ENCODE measurements around the gene MTCH2. TPM values are rescaled to one million over a fixed set of nuclear protein-coding genes. Genes with fewer than 3 reads are reported as not detected.
A peak's percentile ranks its signal among the peaks of the same experiment; 100 is the strongest.

Gene MTCH2
- polyA plus RNA-seq, 1 donor from 2014 or later = 123 TPM

DNA sequence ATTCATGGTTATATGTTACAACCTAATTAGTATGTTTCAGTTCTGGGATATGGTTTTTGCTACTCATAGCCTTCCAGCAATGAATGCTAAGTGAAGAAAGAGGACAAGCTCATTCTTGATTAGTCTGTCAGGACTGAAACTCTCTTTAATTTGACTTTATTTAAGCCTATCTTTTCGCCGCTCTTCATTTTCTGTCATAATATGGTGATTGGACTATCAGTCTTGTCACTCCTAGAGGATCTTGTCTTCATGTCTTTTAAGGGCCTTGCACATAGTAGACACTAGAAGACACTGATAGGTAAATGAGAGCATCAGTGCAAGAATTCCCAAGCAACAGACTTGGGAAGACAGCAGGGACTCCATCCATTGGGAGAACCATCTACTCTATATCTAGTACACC is 18.9 kb upstream of the MTCH2 start:
- H3F3A ChIP-seq (ENCODE audit: insufficient read depth, low read length, poor library complexity, severe bottlenecking) = no peaks in the 10 kb centered on the region
- no peak overlapping the region for H3K9ac ChIP-seq (ENCODE audit: low read length)
- H3K4me3 ChIP-seq (ENCODE audit: low read length) = no peak overlapping the region
- no peak overlapping the region for H2AFZ ChIP-seq (ENCODE audit: low read depth, low read length)
- H3K4me2 ChIP-seq (ENCODE audit: low read length) = no peak overlapping the region
- no peaks in the 10 kb centered on the region for H3K27me3 ChIP-seq (ENCODE audit: insufficient read depth, low read depth, low read length)
- TF ChIP-seq POLR2AphosphoS5 (IDR thresholded peaks at IDR 0.05) = peak; percentile 62
- peak; percentile 75 for TF ChIP-seq EP300 (conservative IDR thresholded peaks at IDR 0.05; ENCODE audit: poor library complexity, severe bottlenecking)
- TF ChIP-seq SMC3 (conservative IDR thresholded peaks at IDR 0.05; ENCODE audit: poor library complexity) = no peak
- no peak for TF ChIP-seq TAF1 (IDR thresholded peaks at IDR 0.05; ENCODE audit: low read depth)
- no peaks in the 10 kb centered on the region for H3K79me2 ChIP-seq (replicated peaks; ENCODE audit: insufficient read depth, low read length)
- H3K27ac ChIP-seq (ENCODE audit: low read length) = no peak overlapping the region
- H4K20me1 ChIP-seq (ENCODE audit: insufficient read depth) = no peaks in the 10 kb centered on the region
- H3K9me3 ChIP-seq (ENCODE audit: low read length) = no peaks in the 10 kb centered on the region
- H3K36me3 ChIP-seq (ENCODE audit: insufficient read depth, low read length) = no peaks in the 10 kb centered on the region
- no peaks in the 10 kb centered on the region for H3K9me2 ChIP-seq (ENCODE audit: insufficient read depth, low read length)

DNA sequence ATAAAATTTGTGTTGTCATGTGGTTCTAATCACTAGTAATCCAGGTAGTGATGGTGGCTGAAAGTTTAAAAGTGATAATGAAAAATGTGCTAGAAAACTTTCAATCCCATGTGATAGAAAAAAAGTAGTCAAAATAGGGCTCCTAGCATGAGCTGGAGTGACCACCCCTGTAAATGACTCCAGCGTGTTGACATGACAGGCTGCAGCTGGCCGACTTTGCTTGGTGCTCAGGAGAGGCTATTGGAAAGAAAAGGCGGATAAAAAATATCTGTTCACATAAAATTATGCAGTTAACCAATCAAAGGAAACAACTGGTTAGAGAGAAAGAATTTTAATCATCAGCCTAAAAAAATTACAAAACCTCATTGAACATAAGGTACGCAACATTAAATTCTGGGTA is 16.9 kb upstream of the MTCH2 start:
- Histone ChIP-seq H3K4me3 (ENCODE audit: low read length) (no peak overlapping the region), H3K79me2 (replicated peaks; ENCODE audit: insufficient read depth, low read length) (no peaks in the 10 kb centered on the region), H3K27me3 (ENCODE audit: insufficient read depth, low read depth, low read length) (no peaks in the 10 kb centered on the region), H3K36me3 (ENCODE audit: insufficient read depth, low read length) (no peaks in the 10 kb centered on the region), H2AFZ (ENCODE audit: low read depth, low read length) (no peak overlapping the region), H3K4me2 (ENCODE audit: low read length) (no peak overlapping the region), H3F3A (ENCODE audit: insufficient read depth, low read length, poor library complexity, severe bottlenecking) (no peaks in the 10 kb centered on the region), H3K9ac (ENCODE audit: low read length) (no peak overlapping the region), H3K9me2 (ENCODE audit: insufficient read depth, low read length) (no peaks in the 10 kb centered on the region), H4K20me1 (ENCODE audit: insufficient read depth) (no peaks in the 10 kb centered on the region), H3K9me3 (ENCODE audit: low read length) (no peaks in the 10 kb centered on the region), H3K27ac (ENCODE audit: low read length) (no peak overlapping the region)
- no peak for TF ChIP-seq POLR2AphosphoS5 (IDR thresholded peaks at IDR 0.05)
- TF ChIP-seq, protein P1, sequence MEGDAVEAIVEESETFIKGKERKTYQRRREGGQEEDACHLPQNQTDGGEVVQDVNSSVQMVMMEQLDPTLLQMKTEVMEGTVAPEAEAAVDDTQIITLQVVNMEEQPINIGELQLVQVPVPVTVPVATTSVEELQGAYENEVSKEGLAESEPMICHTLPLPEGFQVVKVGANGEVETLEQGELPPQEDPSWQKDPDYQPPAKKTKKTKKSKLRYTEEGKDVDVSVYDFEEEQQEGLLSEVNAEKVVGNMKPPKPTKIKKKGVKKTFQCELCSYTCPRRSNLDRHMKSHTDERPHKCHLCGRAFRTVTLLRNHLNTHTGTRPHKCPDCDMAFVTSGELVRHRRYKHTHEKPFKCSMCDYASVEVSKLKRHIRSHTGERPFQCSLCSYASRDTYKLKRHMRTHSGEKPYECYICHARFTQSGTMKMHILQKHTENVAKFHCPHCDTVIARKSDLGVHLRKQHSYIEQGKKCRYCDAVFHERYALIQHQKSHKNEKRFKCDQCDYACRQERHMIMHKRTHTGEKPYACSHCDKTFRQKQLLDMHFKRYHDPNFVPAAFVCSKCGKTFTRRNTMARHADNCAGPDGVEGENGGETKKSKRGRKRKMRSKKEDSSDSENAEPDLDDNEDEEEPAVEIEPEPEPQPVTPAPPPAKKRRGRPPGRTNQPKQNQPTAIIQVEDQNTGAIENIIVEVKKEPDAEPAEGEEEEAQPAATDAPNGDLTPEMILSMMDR (IDR thresholded peaks at IDR 0.05; ENCODE audit: poor library complexity, severe bottlenecking) = no peak
- TF ChIP-seq TAF1 (IDR thresholded peaks at IDR 0.05; ENCODE audit: low read depth) = no peak
- TF ChIP-seq, protein P2, sequence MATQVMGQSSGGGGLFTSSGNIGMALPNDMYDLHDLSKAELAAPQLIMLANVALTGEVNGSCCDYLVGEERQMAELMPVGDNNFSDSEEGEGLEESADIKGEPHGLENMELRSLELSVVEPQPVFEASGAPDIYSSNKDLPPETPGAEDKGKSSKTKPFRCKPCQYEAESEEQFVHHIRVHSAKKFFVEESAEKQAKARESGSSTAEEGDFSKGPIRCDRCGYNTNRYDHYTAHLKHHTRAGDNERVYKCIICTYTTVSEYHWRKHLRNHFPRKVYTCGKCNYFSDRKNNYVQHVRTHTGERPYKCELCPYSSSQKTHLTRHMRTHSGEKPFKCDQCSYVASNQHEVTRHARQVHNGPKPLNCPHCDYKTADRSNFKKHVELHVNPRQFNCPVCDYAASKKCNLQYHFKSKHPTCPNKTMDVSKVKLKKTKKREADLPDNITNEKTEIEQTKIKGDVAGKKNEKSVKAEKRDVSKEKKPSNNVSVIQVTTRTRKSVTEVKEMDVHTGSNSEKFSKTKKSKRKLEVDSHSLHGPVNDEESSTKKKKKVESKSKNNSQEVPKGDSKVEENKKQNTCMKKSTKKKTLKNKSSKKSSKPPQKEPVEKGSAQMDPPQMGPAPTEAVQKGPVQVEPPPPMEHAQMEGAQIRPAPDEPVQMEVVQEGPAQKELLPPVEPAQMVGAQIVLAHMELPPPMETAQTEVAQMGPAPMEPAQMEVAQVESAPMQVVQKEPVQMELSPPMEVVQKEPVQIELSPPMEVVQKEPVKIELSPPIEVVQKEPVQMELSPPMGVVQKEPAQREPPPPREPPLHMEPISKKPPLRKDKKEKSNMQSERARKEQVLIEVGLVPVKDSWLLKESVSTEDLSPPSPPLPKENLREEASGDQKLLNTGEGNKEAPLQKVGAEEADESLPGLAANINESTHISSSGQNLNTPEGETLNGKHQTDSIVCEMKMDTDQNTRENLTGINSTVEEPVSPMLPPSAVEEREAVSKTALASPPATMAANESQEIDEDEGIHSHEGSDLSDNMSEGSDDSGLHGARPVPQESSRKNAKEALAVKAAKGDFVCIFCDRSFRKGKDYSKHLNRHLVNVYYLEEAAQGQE (IDR thresholded peaks at IDR 0.05; ENCODE audit: borderline replicate concordance) = no peak
- no peak for TF ChIP-seq SMC3 (conservative IDR thresholded peaks at IDR 0.05; ENCODE audit: poor library complexity)
- no peak for TF ChIP-seq EZH2 (IDR thresholded peaks at IDR 0.05; ENCODE audit: borderline replicate concordance, insufficient read depth, low read length, poor library complexity, severe bottlenecking)
- TF ChIP-seq MXI1 (conservative IDR thresholded peaks at IDR 0.05; ENCODE audit: poor library complexity, severe bottlenecking) = no peak
- no peak for TF ChIP-seq RAD21 (conservative IDR thresholded peaks at IDR 0.05)
- no peak for TF ChIP-seq EP300 (conservative IDR thresholded peaks at IDR 0.05; ENCODE audit: poor library complexity, severe bottlenecking)
